H1 (cell line): ENCODE measurements around the gene CLN5. TPM values are rescaled to one million over a fixed set of nuclear protein-coding genes. Genes with fewer than 3 reads are reported as not detected.
A peak's percentile ranks its signal among the peaks of the same experiment; 100 is the strongest.

ENCODE experiments used
- ATF3 ChIP-seq: IDR thresholded peaks from 2 replicates; pipeline ENCODE4 v1.6.1; 2011; ENCODE audit warnings: low read depth, mild to moderate bottlenecking, low read length; ENCODE audit not compliant: insufficient read depth
- CBX5 ChIP-seq: fragments of 300-800, 300-1000 bp; sonication (generic); IDR thresholded peaks from 2 replicates; pipeline ENCODE4 v1.7.1; 2016; ENCODE audit warnings: antibody characterized with exemption, low read length, low read depth
- E2F6 ChIP-seq: IDR thresholded peaks from 2 replicates; pipeline ENCODE4 v1.6.1; 2012; ENCODE audit warnings: inconsistent platforms
- NANOG ChIP-seq: IDR thresholded peaks from 2 replicates; pipeline ENCODE4 v1.6.1; 2011; ENCODE audit warnings: low read length, low read depth, mild to moderate bottlenecking, inconsistent platforms; ENCODE audit not compliant: insufficient read depth, poor library complexity, severe bottlenecking
- POU5F1 ChIP-seq: IDR thresholded peaks from 2 replicates; pipeline ENCODE4 v1.6.1; 2011; ENCODE audit warnings: low read depth, mild to moderate bottlenecking, low read length, moderate library complexity
- RBBP5 ChIP-seq: IDR thresholded peaks from 2 replicates; pipeline ENCODE4 v1.7.1; 2012; ENCODE audit warnings: low read depth, mild to moderate bottlenecking, inconsistent platforms, low read length, moderate library complexity, borderline replicate concordance
- SP4 ChIP-seq: IDR thresholded peaks from 2 replicates; pipeline ENCODE4 v1.6.1; 2012; ENCODE audit warnings: low read length, inconsistent platforms
- SUZ12 ChIP-seq: fragments of 200-600 bp; sonication (generic); IDR thresholded peaks from 2 replicates; pipeline ENCODE4 v1.6.1; 2012; ENCODE audit warnings: mild to moderate bottlenecking, inconsistent platforms, low read length, moderate library complexity, mixed read lengths
- TAF1 ChIP-seq: IDR thresholded peaks from 2 replicates; pipeline ENCODE4 v1.6.1; 2011; ENCODE audit warnings: mild to moderate bottlenecking, low read depth, low read length
- TBP ChIP-seq: IDR thresholded peaks from 2 replicates; pipeline ENCODE4 v1.6.1; 2011; ENCODE audit warnings: low read depth, low read length, improper control_type of control experiment
- polyA plus RNA-seq, 7 experiments: library from polyadenylated mRNA; depleted of rRNA in 3 of 7; stranded (reverse) in 5 of 7; unstranded in 2 of 7; fragments of >200 nt in 5 of 7; fragments of 200-250 nt in 2 of 7; gene quantifications; 1 replicate in 5 of 7; 2 replicates in 1 of 7; 4 replicates in 1 of 7; pipeline versions ENCODE4 v1.2.1 to v1.2.3, GENCODE V29; 2011 to 2013; ENCODE audit warnings: missing spikeins in 2 of 7, mixed read lengths in 2 of 7
- total RNA-seq: library from RNA; stranded (reverse); fragmentation: NEBNext Ultra II Directional; extraction: Animal tissue kit (Norgen Biotek cat#: 25700); gene quantifications from 2 replicates; pipeline ENCODE4 v1.2.1, GENCODE V29; 2021
- TF ChIP-seq, protein P1 (sequence below): IDR thresholded peaks from 2 replicates; pipeline ENCODE4 v1.6.1; 2012; ENCODE audit warnings: low read length, inconsistent platforms

CLN5 gene
- total and polyA plus RNA-seq, 2 of the 8 experiments (the other 6 are each of a cell fraction or from before 2014, with no cell fraction given), result 5.3 to 10.1 TPM

- TF ChIP-seq, protein P1, sequence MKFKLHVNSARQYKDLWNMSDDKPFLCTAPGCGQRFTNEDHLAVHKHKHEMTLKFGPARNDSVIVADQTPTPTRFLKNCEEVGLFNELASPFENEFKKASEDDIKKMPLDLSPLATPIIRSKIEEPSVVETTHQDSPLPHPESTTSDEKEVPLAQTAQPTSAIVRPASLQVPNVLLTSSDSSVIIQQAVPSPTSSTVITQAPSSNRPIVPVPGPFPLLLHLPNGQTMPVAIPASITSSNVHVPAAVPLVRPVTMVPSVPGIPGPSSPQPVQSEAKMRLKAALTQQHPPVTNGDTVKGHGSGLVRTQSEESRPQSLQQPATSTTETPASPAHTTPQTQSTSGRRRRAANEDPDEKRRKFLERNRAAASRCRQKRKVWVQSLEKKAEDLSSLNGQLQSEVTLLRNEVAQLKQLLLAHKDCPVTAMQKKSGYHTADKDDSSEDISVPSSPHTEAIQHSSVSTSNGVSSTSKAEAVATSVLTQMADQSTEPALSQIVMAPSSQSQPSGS, result no peak
- TF ChIP-seq E2F6 (0 out of 2 replicates have a peak, but pooled peaks have one; percentile 46), SP4 (no peak), TBP (peak; percentile 67), NANOG (no peak), CBX5 (no peak), SUZ12 (no peak), ATF3 (0 out of 2 replicates have a peak, but pooled peaks have one; percentile 51), POU5F1 (no peak), TAF1 (peak; percentile 91), RBBP5 (peak; percentile 90; the same call in 1 of the 2 replicates)
These were observed at the start of gene CLN5 (continued) for GRCh38 chr13:76991796-76992547.
